DOHH2 (cell line): ENCODE measurements around the gene EPHB2.
"Not testable (repeated sequence)": the region's sequence is repeated elsewhere in the genome, so short reads cannot be mapped to it uniquely, and the experiment has no call there.

Experiments used
- H3F3A ChIP-seq: fragments of 200-600 bp; sonication (generic), shearing (Covaris generic); 2 replicates; pipeline ENCODE4 v1.6.0; 2016; ENCODE audit warnings: antibody characterized with exemption, mild to moderate bottlenecking; ENCODE audit not compliant: control insufficient read depth, insufficient read depth
- H3K27ac ChIP-seq: fragments of 200-600 bp; sonication (generic); 2 replicates; pipeline ENCODE4 v1.5.1; 2014; ENCODE audit warnings: low read depth, mild to moderate bottlenecking, low read length, moderate library complexity
- H3K27me3 ChIP-seq: fragments of 200-600 bp; sonication (generic); 2 replicates; pipeline ENCODE4 v1.6.1; 2014; ENCODE audit warnings: mild to moderate bottlenecking, low read length, mixed read lengths; ENCODE audit not compliant: control insufficient read depth
- H3K36me3 ChIP-seq: fragments of 200-600 bp; sonication (generic); 2 replicates; pipeline ENCODE4 v1.6.1; 2014; ENCODE audit warnings: mild to moderate bottlenecking, low read length, moderate library complexity, mixed read lengths; ENCODE audit not compliant: control insufficient read depth
- H3K4me1 ChIP-seq: fragments of 200-600 bp; sonication (generic); 2 replicates; pipeline ENCODE4 v1.6.1; 2014; ENCODE audit warnings: mild to moderate bottlenecking, low read length, mixed read lengths; ENCODE audit not compliant: control insufficient read depth
- H3K4me2 ChIP-seq: fragments of 200-600 bp; sonication (generic); 2 replicates; pipeline ENCODE4 v1.6.0; 2014; ENCODE audit warnings: mild to moderate bottlenecking, low read length, moderate library complexity
- H3K4me3 ChIP-seq: fragments of 200-600 bp; sonication (generic); 2 replicates; pipeline ENCODE4 v1.5.1; 2014; ENCODE audit warnings: mild to moderate bottlenecking, low read length, mixed read lengths
- H3K79me2 ChIP-seq: fragments of 200-600 bp; sonication (generic); 2 replicates; pipeline ENCODE4 v1.6.1; 2014; ENCODE audit warnings: mild to moderate bottlenecking, low read length, mixed read lengths; ENCODE audit not compliant: control insufficient read depth
- H3K9me2 ChIP-seq: fragments of 200-600 bp; sonication (generic); replicated peaks from 2 replicates; pipeline ENCODE4 v1.6.1; 2014; ENCODE audit warnings: mild to moderate bottlenecking, low read length, mixed read lengths; ENCODE audit not compliant: control insufficient read depth
- H3K9me3 ChIP-seq: fragments of 200-600 bp; sonication (generic); 2 replicates; pipeline ENCODE4 v1.6.1; 2014; ENCODE audit warnings: antibody characterized with exemption, low read length, mixed read lengths; ENCODE audit not compliant: control insufficient read depth, insufficient read depth
- H4K20me1 ChIP-seq: fragments of 200-600 bp; sonication (generic); 2 replicates; pipeline ENCODE4 v1.6.0; 2014; ENCODE audit warnings: low read depth, mild to moderate bottlenecking, antibody characterized with exemption, low read length, moderate library complexity; ENCODE audit not compliant: control insufficient read depth, insufficient read depth
- CTCF ChIP-seq: fragments of 200-600 bp; sonication (generic); IDR thresholded peaks from one replicate; pipeline ENCODE4 v1.5.1; 2014; ENCODE audit warnings: antibody characterized with exemption, mild to moderate bottlenecking, low read depth, low read length; ENCODE audit not compliant: poor library complexity, severe bottlenecking
- EZH2phosphoT487 ChIP-seq: fragments of 200-600 bp; sonication (generic); IDR thresholded peaks from 2 replicates; pipeline ENCODE4 v1.6.1; 2017; ENCODE audit warnings: borderline replicate concordance, mild to moderate bottlenecking, antibody characterized with exemption, low read length, moderate library complexity, mixed read lengths

EPHB2 gene

GRCh38 chr1:22935433-22935832, 224.8 kb downstream of the EPHB2 start:
- no peak for TF ChIP-seq CTCF
- TF ChIP-seq EZH2phosphoT487, result no peak
- Histone ChIP-seq H3K27ac (no peak overlapping the region), H3F3A (no peaks in the 10 kb centered on the region), H3K4me3 (no peak overlapping the region), H3K4me2 (no peak overlapping the region), H3K27me3 (no peaks in the 10 kb centered on the region), H3K36me3 (no peaks in the 10 kb centered on the region), H3K79me2 (no peaks in the 10 kb centered on the region), H3K4me1 (no peaks in the 10 kb centered on the region), H3K9me2 (no peaks in the 10 kb centered on the region), H4K20me1 (no peaks in the 10 kb centered on the region), H3K9me3 (peaks cover 8% of the 10 kb centered on the region; the same call in 1 of the 2 replicates)

GRCh38 chr1:22936681-22937080, 226.0 kb downstream of the EPHB2 start:
- Histone ChIP-seq H3K27ac (no peak overlapping the region), H3F3A (no peaks in the 10 kb centered on the region), H3K79me2 (no peaks in the 10 kb centered on the region), H3K9me2 (no peaks in the 10 kb centered on the region), H3K4me1 (no peaks in the 10 kb centered on the region), H3K27me3 (no peaks in the 10 kb centered on the region), H3K4me3 (no peak overlapping the region), H4K20me1 (no peaks in the 10 kb centered on the region), H3K9me3 (peaks cover 17% of the 10 kb centered on the region), H3K4me2 (no peak overlapping the region), H3K36me3 (no peaks in the 10 kb centered on the region)
- TF ChIP-seq EZH2phosphoT487 (no peak), CTCF (no peak)

GRCh38 chr1:22941257-22941656, 230.6 kb downstream of the EPHB2 start:
- Histone ChIP-seq H4K20me1 (no peaks in the 10 kb centered on the region), H3K4me3 (no peak overlapping the region), H3K27me3 (no peaks in the 10 kb centered on the region), H3K4me2 (no peak overlapping the region), H3F3A (no peaks in the 10 kb centered on the region), H3K9me2 (no peaks in the 10 kb centered on the region), H3K27ac (no peak overlapping the region), H3K79me2 (no peaks in the 10 kb centered on the region), H3K9me3 (peaks cover 18% of the 10 kb centered on the region), H3K4me1 (no peaks in the 10 kb centered on the region), H3K36me3 (no peaks in the 10 kb centered on the region)
- TF ChIP-seq CTCF (no peak), EZH2phosphoT487 (no peak)

- no peak overlapping the region for H3K27ac ChIP-seq
- H4K20me1 ChIP-seq, result no peaks in the 10 kb centered on the region
- H3K27me3 ChIP-seq, result no peaks in the 10 kb centered on the region
- TF ChIP-seq EZH2phosphoT487, result no peak
- no peak for TF ChIP-seq CTCF
- no peaks in the 10 kb centered on the region for H3K36me3 ChIP-seq
- H3K4me3 ChIP-seq, result no peak overlapping the region
- no peak overlapping the region for H3K4me2 ChIP-seq
- H3K79me2 ChIP-seq, result no peaks in the 10 kb centered on the region
- H3F3A ChIP-seq, result no peaks in the 10 kb centered on the region
- peaks cover 18% of the 10 kb centered on the region for H3K9me3 ChIP-seq
- no peaks in the 10 kb centered on the region for H3K4me1 ChIP-seq
- no peaks in the 10 kb centered on the region for H3K9me2 ChIP-seq
Measured at GRCh38 chr1:22944346-22945055, 233.9 kb downstream of the EPHB2 start.

GRCh38 chr1:22945171-22945570, 234.5 kb downstream of the EPHB2 start:
- H3K4me3 ChIP-seq, H4K20me1 ChIP-seq, H3K4me1 ChIP-seq, H3K9me2 ChIP-seq, H3K27ac ChIP-seq, H3K36me3 ChIP-seq, H3K79me2 ChIP-seq, H3K4me2 ChIP-seq, H3K27me3 ChIP-seq, H3F3A ChIP-seq: not testable (repeated sequence)
- H3K9me3 ChIP-seq, result peaks cover 12% of the 10 kb centered on the region
